ENCODE results near the gene VSIG2. TPM values are rescaled to one million over a fixed set of nuclear protein-coding genes. Genes with fewer than 3 reads are reported as not detected.

Gene VSIG2
- polyA plus RNA-seq, 3 donors = not detected

DNA sequence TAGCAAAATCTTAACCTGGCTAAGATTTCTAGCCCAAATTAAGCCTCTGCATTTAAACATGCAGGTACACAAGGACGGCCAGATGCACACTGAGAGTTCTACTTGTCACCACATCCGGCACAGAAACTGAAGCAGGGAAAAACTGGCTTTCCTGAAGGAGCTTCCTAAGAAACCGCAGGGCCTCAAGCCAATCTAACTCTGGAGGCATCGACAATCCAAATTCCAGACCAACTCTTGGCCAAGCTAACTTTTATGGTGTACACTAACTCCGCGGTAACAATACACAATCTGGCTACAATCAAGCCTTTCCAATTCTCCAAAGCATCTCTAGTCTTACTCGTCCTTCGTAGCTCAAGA lies 46.9 kb upstream of the VSIG2 start:
- Histone ChIP-seq H4K20me1 (ENCODE audit: insufficient read depth, low read length) (peaks cover 29% of the 10 kb centered on the region), H3K4me2 (replicated peaks; ENCODE audit: extremely low read depth, low read length, poor library complexity, severe bottlenecking) (peak overlapping the region; percentile 89), H3K27me3 (ENCODE audit: control insufficient read depth in 2 of 2, insufficient read depth in 2 of 2, low read length in 2 of 2) (peaks cover 10 to 21% of the 10 kb centered on the region in 2 donors), H3K79me2 (ENCODE audit: insufficient read depth, low read length) (peaks cover 49% of the 10 kb centered on the region), H3K4me3 (replicated peaks in 1 of 3; ENCODE audit: low read depth in 2 of 3, low read length in 3 of 3) (peak overlapping the region; percentile 64 to 86 (median 72)), H3K36me3 (replicated peaks in 1 of 2; ENCODE audit: control insufficient read depth in 1 of 2, insufficient read depth in 2 of 2, low read length in 2 of 2) (no peaks in the 10 kb centered on the region), H3K27ac (ENCODE audit: low read depth in 1 of 2, low read length in 2 of 2) (no peak overlapping the region), H3K9ac (ENCODE audit: insufficient read depth, low read length, poor library complexity, severe bottlenecking) (peak overlapping the region; percentile 91), H2AFZ (ENCODE audit: insufficient read depth, low read depth, low read length, poor library complexity, severe bottlenecking) (peak overlapping the region; percentile 96), H3K4me1 (ENCODE audit: control insufficient read depth in 1 of 2, insufficient read depth in 2 of 2, low read length in 2 of 2) (peaks cover 18 to 22% of the 10 kb centered on the region in 2 donors), H3K9me3 (replicated peaks in 1 of 2; ENCODE audit: control insufficient read depth in 1 of 2, insufficient read depth in 1 of 2, low read length in 2 of 2) (no peaks in the 10 kb centered on the region)
- intact Hi-C loops (cut with micrococcal nuclease) = loop anchor here in 1 of 2 donors (10.0 kb wide), 1 partner anchor 134 kb away; no protein-coding TSS in a partner anchor
- TF ChIP-seq, protein P1, sequence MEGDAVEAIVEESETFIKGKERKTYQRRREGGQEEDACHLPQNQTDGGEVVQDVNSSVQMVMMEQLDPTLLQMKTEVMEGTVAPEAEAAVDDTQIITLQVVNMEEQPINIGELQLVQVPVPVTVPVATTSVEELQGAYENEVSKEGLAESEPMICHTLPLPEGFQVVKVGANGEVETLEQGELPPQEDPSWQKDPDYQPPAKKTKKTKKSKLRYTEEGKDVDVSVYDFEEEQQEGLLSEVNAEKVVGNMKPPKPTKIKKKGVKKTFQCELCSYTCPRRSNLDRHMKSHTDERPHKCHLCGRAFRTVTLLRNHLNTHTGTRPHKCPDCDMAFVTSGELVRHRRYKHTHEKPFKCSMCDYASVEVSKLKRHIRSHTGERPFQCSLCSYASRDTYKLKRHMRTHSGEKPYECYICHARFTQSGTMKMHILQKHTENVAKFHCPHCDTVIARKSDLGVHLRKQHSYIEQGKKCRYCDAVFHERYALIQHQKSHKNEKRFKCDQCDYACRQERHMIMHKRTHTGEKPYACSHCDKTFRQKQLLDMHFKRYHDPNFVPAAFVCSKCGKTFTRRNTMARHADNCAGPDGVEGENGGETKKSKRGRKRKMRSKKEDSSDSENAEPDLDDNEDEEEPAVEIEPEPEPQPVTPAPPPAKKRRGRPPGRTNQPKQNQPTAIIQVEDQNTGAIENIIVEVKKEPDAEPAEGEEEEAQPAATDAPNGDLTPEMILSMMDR (IDR thresholded peaks at IDR 0.05) = no peak
- H3K36me3 Mint-ChIP-seq = peaks cover 2 to 9% of the 10 kb centered on the region in 2 donors
- H3K27me3 Mint-ChIP-seq (ENCODE audit: low read depth in 3 of 3) = peaks cover 18 to 28% (median 27%) of the 10 kb centered on the region in 3 donors
- DNase-seq = no peak
- peak overlapping the region in 2 of 7 donors; percentile 26 to 38 for H3K27ac Mint-ChIP-seq
- peaks cover 0 to 2% (median 0%) of the 10 kb centered on the region in 7 donors for H3K9me3 Mint-ChIP-seq
- H3K4me3 Mint-ChIP-seq = peak overlapping the region; percentile 92 to 93
- peaks cover 26% of the 10 kb centered on the region for H3K4me1 Mint-ChIP-seq
- 3% methylated on average over 8 of the region's 8 CpGs for WGBS (ENCODE audit: insufficient coverage)

DNA sequence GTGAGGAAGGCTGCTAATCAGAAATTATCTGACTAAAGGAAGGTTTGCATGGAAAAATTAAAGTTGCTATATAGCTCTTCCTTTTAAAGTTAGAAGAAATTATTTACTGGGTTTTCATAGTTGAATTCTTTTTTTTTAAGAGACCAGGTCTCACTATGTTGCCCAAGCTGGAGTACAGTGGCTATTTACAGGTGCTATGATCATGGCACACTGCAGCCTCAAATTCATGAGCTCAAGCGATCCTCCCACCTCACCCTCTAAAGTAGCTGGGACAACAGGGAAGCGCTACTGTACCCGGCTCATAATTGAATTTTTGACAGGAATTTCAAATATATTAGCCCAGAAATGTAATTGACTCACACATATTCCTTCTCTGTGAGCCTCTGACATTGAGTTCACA lies 44.3 kb upstream of the VSIG2 start:
- no peak overlapping the region for H3K27ac Mint-ChIP-seq
- H3K36me3 Mint-ChIP-seq = peaks cover 2 to 9% of the 10 kb centered on the region in 2 donors
- WGBS (ENCODE audit: insufficient coverage) = 92% methylated on average over 3 of the region's 3 CpGs
- TF ChIP-seq, protein P1 (IDR thresholded peaks at IDR 0.05) = no peak
- H3K4me2 ChIP-seq (replicated peaks; ENCODE audit: extremely low read depth, low read length, poor library complexity, severe bottlenecking) = no peak overlapping the region
- H2AFZ ChIP-seq (ENCODE audit: insufficient read depth, low read depth, low read length, poor library complexity, severe bottlenecking) = no peak overlapping the region
- peaks cover 22 to 33% of the 10 kb centered on the region in 2 donors for H3K4me1 ChIP-seq (ENCODE audit: control insufficient read depth in 1 of 2, insufficient read depth in 2 of 2, low read length in 2 of 2)
- peaks cover 40% of the 10 kb centered on the region for H3K4me1 Mint-ChIP-seq
- H3K4me3 ChIP-seq (replicated peaks in 1 of 3; ENCODE audit: low read depth in 2 of 3, low read length in 3 of 3) = no peak overlapping the region
- peaks cover 64% of the 10 kb centered on the region for H3K79me2 ChIP-seq (ENCODE audit: insufficient read depth, low read length)
- no peak overlapping the region for H3K9ac ChIP-seq (ENCODE audit: insufficient read depth, low read length, poor library complexity, severe bottlenecking)
- H3K9me3 Mint-ChIP-seq = peaks cover 0 to 2% (median 0%) of the 10 kb centered on the region in 7 donors
- no peaks in the 10 kb centered on the region for H3K9me3 ChIP-seq (replicated peaks in 1 of 2; ENCODE audit: control insufficient read depth in 1 of 2, insufficient read depth in 1 of 2, low read length in 2 of 2)
- intact Hi-C loops (cut with micrococcal nuclease) = loop anchor here in 1 of 2 donors (10.0 kb wide), 1 partner anchor 132 kb away; no protein-coding TSS in a partner anchor
- peaks cover 55% of the 10 kb centered on the region for H4K20me1 ChIP-seq (ENCODE audit: insufficient read depth, low read length)
- H3K27me3 ChIP-seq (ENCODE audit: control insufficient read depth in 2 of 2, insufficient read depth in 2 of 2, low read length in 2 of 2) = peaks cover 7 to 11% of the 10 kb centered on the region in 2 donors
- no peak overlapping the region for H3K27ac ChIP-seq (ENCODE audit: low read depth in 1 of 2, low read length in 2 of 2)
- no peak overlapping the region for H3K4me3 Mint-ChIP-seq
- no peak for DNase-seq
- H3K36me3 ChIP-seq (replicated peaks in 1 of 2; ENCODE audit: control insufficient read depth in 1 of 2, insufficient read depth in 2 of 2, low read length in 2 of 2) = no peaks in the 10 kb centered on the region
- H3K27me3 Mint-ChIP-seq (ENCODE audit: low read depth in 3 of 3) = peaks cover 7 to 9% (median 9%) of the 10 kb centered on the region in 3 donors
